C4-2B (cell line): Measurements from ENCODE around the gene RUFY1.

Experiments
- CTCF ChIP-seq: fragments of 450-650 bp; conservative IDR thresholded peaks from 2 replicates; pipeline ENCODE4 v1.5.1; 2017; ENCODE audit warnings: mild to moderate bottlenecking
- ZFX ChIP-seq: fragments of 450-650 bp; IDR thresholded peaks from 2 replicates; pipeline ENCODE4 v1.6.1; 2017

- no peak for TF ChIP-seq CTCF
- no peak for TF ChIP-seq ZFX
Measured at GRCh38 chr5:179608131-179608581, 57.8 kb downstream of the RUFY1 start.
